HG02840 (cell line): Measurements from ENCODE around the gene TSPAN16.

Experiments
- ATAC-seq: cut with Tn5 transposase; IDR thresholded peaks from one replicate; pipeline ENCODE4 v1.9.1; 2021; ENCODE audit warnings: mild to moderate bottlenecking, moderate library complexity, moderate number of reproducible peaks; ENCODE audit not compliant: unreplicated experiment, low FRiP score

The TSPAN16 gene

GRCh38 chr19:11364296-11364904, 68.4 kb downstream of the TSPAN16 start:
- no peak for ATAC-seq

GRCh38 chr19:11364935-11365334, 69.0 kb downstream of the TSPAN16 start:
- ATAC-seq = no peak
